ENCODE measurements around the gene POLR1C.
"Not testable (repeated sequence)": the region's sequence is repeated elsewhere in the genome, so short reads cannot be mapped to it uniquely, and the experiment has no call there.

Gene POLR1C, protein sequence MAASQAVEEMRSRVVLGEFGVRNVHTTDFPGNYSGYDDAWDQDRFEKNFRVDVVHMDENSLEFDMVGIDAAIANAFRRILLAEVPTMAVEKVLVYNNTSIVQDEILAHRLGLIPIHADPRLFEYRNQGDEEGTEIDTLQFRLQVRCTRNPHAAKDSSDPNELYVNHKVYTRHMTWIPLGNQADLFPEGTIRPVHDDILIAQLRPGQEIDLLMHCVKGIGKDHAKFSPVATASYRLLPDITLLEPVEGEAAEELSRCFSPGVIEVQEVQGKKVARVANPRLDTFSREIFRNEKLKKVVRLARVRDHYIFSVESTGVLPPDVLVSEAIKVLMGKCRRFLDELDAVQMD

DNA sequence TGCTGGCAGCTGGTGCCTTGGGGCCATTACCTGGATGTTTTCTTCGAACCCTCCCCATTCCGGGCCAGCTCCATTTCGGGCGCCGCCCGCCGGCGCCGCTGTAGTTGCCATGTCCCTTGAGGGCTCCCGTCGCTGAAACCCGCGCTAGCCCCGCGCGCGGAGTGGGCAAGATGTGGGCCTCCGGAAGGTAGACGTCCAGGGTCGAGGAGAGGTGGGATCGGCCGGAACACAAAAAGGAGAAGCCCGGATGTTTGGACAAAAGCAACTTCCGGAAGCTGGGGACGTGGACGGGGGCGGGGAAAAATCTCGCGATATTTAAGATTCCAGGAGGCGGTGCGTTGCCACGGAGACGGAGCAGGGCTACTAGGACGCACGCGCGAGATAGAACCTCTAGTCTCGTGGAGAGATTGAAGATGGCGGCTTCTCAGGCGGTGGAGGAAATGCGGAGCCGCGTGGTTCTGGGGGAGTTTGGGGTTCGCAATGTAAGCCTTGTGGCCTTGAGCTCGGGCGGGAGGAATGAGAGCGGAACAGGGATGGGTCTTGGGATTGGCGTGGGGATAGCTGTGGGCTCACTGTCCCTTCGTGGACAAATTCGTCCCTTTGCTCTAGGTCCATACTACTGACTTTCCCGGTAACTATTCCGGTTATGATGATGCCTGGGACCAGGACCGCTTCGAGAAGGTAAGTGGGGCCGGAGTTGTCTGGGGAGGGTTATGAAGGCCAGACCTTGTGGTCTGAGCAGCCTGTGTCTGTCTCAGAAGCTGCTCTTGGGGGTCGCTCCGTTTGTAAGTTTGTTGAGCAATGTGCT, at the start of gene POLR1C, which contains the start of gene YIPF3:
POLR1C (plus strand) TSS at position 393 of the 808 bp plus-strand sequence; CDS start at position 414, 21 bp downstream.
YIPF3 (minus strand) TSS at position 230 of the 808 bp plus-strand sequence; CDS start at position 111, 119 bp downstream.
- DNase-seq = peak; percentile 98

DNA sequence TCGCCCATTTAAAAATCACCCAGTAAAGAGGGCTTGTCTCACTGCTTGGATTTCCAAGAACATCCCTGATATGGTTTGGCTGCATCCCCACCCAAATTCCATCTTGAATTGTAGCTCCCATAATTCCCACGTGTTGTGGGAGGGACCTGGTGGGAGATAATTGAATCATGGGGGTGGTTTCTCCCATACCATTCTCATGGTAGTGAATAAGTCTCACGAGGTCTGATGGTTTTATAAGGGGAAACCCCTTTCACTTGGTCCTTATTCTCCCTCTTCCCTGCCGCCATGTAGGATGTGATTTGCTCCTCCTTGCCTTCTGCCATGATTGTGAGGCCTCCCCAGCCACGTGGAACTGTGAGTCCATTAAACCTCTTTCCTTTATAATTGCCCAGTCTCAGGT, 49.6 kb upstream of the POLR1C start:
- not testable (repeated sequence) for DNase-seq

- no peak for DNase-seq
These were observed 49.1 kb upstream of the POLR1C start for GRCh38 chr6:43467752-43468151.

DNA sequence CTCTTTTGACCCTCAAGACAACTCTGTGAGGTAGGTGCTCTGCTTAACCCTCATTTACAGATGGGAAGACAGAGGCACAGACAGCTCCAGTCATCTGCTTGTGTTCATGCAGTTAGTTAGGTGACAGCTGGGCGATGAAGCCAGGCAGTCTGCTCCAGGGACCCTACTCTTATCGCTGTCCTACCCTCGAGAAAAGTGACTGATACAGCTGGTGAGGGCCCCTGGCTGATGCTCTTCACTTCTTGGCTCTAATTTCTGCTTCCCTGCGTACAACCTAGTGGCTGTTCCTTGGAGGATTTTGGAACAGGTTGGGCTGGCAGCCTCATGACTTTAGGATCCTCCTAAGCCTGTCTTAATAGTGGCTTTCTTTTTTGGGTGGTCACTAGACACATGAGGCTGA, 48.6 kb upstream of the POLR1C start:
- no peak for DNase-seq

GRCh38 chr6:43468748-43469681, 47.9 kb upstream of the POLR1C start:
- no peak for DNase-seq

DNA sequence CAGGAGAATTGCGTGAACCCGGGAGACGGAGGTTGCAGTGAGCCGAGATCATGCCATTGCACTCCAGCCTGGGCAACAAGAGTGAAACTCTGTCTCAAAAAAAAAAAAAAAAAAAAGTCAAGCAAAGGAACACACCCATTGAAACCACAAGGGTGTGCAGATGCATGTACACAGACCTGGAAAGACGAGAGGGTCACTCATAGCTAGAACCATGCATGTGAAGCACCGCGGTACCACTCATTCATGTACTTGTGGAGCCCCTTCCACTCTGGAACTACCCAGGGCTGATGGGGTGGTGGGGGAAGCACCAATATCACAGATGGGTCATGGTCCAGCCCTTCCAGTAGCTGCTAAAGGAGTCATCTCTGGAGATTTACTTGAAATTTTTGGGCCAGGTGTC, 46.9 kb upstream of the POLR1C start:
- DNase-seq = no peak

DNA sequence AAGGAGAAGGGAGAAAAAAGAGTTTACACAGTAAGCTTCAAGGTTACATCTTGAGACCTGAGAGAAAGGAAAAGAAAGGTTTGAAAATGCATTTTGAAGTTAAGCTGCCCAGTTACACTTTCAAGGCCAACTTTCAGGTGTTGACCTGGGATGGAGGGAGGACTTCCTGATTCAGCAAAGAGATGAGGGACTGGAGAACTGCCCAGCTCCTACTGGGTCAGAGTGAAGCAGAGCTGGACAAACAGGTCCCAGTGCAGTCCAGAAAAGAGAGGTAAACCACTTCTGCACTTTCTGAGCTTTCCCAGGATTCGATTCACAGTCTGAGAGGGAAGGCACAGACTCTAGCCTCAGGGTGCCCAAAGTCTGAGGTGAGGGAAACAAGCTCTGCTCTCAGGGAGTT, 45.5 kb upstream of the POLR1C start:
- DNase-seq = no peak

GRCh38 chr6:43472515-43472914, 44.4 kb upstream of the POLR1C start:
- DNase-seq = no peak

- no peak for DNase-seq
These were observed 41.4 kb upstream of the POLR1C start for GRCh38 chr6:43475516-43475915.

GRCh38 chr6:43476746-43477145, 40.1 kb upstream of the POLR1C start:
- no peak for DNase-seq

DNA sequence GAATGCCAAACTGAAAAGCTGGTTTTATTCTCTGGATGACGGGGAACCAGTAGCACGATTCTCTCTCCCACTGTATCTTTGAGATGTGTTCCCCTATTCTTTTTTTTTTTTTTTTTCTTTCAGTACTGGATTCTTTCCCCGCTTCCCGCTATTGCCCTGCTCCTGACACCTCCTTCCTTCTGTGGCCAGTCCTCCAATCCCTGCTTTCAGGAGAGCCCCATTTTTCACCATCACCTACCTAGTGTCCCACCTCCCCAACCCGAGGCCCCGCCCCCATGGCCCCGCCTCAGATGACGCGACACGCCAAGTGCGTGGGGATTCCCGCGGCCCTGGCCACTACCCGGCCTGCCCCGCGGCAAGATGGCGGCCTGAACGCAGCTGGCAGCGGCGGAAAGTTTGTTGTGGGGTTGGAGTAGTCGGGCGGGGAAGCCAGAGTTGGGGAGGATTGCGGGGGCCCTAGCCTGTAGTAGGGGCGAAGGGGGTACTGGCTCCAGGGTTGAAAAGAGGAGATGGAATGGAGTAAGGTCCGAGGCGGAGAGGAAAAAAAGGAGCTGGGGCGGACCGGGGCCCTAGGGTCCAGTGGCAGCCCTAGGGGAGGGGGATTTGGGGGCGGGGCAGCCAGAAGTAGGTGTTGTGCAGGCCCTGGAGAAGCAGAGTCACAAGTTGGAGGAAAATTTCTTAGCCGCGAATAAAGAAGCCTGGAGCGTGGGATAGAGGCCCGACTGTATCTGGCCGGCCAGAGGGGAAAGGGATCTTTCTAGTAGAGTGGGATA, 39.5 kb upstream of the POLR1C start, which contains the start of gene TJAP1:
TJAP1 (plus strand) TSS at position 336 of the 773 bp plus-strand sequence. CDS start 21,432 bp downstream, outside the sequence.
- DNase-seq = peak; percentile 95

DNA sequence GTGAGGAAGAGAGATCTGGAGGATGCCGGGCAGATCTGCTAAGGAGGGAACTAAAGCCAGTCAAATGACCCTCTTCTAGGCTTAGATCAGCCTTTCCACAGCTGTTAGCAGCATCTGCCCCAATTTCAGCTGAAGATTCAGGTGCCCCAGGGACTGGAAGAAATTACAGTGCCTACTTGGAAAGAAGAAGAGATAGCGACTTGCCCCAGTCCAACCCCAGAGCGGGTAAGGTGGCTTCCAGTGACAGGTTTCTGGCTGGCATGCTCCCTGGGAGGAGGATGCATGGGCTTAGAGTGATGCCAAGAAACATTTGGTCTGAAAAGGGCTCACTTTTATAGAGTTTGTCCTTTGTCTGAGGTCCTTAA, 38.9 kb upstream of the POLR1C start:
- no peak for DNase-seq

DNA sequence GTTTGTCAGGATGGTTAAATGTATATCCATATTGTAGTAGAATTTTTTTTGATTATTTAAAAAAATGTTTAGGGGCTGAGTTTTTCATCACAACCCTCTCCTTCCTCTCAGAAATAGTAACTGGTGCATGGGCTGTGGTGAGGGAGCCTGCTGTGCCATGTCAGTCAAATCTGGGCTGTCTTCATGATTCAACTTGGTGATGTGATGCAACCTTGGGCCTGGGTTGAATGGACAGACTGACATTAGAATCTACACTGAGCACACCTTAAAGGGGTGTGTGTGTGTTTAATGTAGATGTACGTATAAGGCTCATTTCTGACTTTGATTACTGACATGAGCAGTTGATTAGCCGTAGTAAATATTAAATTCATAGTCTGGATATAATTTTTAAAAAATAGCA, 35.8 kb upstream of the POLR1C start:
- no peak for DNase-seq

DNA sequence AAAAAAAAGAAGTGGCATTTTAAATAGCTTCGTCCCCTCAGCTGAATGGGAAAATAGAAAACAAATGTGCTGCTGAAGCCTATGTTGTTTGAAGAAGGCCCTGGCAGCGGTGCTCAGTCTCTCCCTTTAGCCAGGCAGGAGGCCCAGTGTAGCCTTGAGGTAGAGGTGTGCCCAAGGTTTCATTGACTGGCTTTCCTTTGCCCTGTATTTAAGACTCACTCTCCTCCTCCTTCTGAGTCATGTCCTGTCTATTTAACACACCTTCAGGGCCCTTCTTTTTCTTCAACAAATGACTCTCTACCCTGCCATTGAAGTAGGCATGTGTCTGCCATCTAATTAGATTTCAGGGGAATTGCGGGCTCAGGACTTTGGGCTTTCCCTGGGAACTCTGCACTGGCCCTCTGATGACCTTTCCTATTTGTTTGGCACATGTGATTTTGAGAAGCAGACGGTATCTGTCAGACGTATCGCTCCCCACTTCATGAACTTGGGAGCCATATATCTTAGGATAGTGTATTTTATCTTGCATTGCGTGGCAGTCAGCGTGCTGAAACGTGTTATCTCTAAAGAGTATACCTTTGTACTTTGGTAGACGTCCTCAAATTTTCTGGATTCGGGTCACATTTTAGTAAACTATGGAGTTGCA, 35.2 kb upstream of the POLR1C start:
- no peak for DNase-seq

- peak; percentile 79 for DNase-seq
These were observed 28.1 kb upstream of the POLR1C start for GRCh38 chr6:43488667-43489276.

DNA sequence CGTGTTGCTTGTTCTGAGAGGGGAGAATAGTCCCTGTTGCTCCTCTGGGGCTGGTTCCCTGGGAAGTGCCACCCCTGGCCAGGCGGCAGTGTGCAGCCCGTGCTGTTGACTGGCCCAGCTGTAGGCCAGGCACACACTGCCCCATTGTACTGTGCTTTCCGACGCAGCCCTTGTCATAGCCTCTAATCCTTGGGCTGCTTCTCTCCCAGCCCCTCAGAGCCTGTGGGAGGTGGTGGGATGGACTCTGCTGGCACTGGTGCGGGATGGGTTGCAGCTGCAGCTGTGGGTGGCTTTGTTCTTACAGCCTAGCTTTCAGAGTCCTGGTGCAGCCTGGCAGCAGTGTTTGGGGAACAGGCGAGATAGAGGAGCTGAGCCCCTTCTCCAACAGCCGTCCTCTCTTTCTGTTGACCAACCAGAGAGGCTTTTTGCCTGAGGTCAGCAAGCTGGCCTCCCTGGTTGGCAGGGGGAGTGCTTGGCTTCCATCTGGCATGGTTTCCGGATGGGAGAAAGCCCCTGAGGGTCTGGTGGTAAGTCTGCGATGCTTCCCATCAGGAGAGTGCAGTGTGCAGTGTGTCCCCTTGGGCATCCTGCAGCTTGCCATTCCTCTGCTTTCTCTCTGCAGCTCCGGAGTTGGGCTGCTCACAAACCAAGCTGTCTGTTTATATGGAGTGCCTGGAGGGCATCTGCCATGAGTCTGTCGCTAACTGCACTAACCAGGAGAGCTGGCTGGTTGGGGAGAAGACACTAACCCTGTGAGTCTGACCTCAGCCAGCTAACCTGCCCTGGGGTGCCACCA, 27.4 kb upstream of the POLR1C start:
- peak; percentile 80 for DNase-seq

DNA sequence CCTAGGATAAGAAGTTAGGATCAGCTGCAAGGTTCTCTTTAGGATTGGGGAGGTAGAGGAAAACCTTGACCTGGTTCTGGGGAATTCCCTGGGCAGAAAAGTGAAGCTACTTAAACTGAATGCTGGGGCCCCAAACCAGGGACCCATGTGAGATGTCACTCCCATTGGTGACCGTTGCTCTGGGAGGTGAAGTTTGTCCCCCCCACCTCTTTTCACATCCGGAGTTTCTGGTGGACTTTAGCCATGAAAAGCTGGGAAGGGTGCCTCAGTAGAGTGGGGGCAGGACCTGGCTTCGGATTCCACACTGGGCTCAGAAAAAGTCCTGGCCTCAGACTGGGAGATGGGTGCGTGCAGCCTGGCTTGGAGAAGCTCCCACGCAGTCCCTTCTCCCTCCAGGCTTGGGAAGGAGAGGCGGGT, 26.4 kb upstream of the POLR1C start:
- no peak for DNase-seq

DNA sequence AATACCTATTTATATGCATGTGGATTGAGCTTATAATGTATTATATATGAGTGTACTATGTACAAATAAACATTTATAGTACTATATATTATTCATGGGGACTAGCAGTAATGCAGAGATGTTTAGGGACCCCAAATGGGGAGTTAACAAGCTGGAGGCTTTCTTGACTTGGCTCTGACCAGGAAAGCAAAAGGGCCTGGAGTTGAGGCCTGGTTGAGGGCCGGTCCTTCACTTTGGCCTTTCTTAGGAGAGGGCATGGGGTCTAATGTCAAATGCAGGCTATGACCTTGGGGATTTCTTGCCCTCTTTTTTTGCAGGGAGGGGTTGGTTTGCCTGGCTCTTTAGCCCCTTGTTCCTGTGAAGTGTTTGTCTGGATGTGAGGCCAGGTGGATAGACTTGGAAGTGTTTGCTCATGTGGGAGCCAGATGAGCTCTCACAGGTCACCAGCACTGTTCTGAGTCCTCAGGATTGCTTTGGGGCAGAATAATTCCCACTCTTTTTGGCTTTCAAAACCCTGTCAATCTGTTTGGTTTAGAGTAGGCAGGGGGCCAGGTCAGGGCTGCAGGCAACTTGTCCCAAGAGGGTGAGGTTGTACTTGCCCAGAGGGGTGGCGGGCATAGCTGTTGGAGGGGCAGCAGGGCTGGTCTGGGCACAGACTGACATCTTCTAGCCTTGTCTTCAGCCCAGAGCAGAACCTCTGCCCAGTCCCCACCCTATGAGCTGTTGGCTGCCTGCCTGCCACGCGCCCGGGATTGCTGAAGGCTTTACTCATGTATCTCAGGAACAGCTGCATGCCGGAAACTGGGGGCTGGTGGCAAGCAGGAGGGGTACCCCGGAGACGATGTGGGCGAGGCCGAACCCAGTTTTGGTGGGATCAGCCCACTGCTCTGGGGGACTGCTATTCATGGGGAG, 24.9 kb upstream of the POLR1C start:
- DNase-seq = no peak

DNA sequence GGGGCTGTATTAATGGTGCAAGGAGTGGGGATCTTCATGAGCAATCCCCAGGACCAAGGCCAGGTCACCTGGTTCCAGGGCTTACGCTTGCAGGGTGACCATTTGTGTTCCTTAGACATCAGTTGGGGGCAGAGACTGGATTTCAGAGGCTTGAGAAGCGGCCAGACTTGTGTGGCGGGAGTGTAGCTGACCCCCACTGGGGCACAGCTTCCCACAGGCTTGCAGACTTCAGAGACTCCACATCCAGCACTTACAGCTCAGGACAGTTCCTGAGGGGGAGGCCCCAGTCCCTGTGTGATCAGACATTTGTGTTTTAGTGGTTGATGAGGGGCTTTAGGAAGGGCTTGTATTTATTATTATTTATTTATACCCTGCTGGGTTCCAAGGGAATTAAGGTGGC, 24.2 kb upstream of the POLR1C start:
- no peak for DNase-seq
